Gastrocnemius medialis (tissue), 4 donors: ENCODE measurements around the gene FRMD6.

Source experiments
- POLR2A ChIP-seq, 2 donors: fragments of 450-650 bp; IDR thresholded peaks; one replicate each; pipeline ENCODE4 v1.6.1; 2017; ENCODE audit warnings: antibody characterized with exemption in 2 of 2, mild to moderate bottlenecking in 2 of 2, moderate library complexity in 2 of 2
- TF ChIP-seq, protein P1 (sequence below), 5 experiments: fragments of 450-650 bp in 3 of 5; fragments of 200-600 bp in 2 of 5; sonication (generic) in 2 of 5; IDR thresholded peaks in 4 of 5; conservative IDR thresholded peaks in 1 of 5; 1 replicate in 4 of 5; 2 replicates in 1 of 5; pipeline ENCODE4 v1.5.1; 2016 to 2019; ENCODE audit warnings: antibody characterized with exemption in 5 of 5, mild to moderate bottlenecking in 3 of 5, moderate library complexity in 3 of 5

DNA sequence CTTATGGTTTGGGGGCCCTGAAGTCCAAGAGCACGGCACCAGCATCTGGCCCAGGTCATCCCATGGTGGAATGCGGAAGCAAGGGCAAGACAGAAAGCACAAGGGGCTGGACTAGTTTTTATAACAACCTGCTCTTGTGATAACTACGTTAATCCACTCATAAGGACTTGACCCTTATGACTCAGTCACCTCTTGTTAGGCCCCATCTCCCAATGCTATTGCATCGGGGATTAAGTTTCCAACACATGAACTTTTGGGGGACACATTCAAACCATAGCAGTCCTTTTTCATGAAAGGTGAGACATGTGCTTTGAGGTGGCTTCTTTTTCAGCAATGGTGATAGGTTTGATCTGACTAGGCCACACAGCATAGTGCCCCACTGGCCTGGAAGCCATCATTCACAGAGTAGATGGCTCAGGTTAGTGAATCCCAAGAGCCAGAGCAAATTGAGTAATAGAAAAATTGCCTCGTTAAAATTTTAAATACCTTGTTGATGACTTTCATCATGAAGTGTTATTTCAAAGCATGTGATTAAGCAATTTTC, 12.1 kb downstream of the FRMD6 start:
- no peak for TF ChIP-seq POLR2A (IDR thresholded peaks at IDR 0.05)
- TF ChIP-seq, protein P1, sequence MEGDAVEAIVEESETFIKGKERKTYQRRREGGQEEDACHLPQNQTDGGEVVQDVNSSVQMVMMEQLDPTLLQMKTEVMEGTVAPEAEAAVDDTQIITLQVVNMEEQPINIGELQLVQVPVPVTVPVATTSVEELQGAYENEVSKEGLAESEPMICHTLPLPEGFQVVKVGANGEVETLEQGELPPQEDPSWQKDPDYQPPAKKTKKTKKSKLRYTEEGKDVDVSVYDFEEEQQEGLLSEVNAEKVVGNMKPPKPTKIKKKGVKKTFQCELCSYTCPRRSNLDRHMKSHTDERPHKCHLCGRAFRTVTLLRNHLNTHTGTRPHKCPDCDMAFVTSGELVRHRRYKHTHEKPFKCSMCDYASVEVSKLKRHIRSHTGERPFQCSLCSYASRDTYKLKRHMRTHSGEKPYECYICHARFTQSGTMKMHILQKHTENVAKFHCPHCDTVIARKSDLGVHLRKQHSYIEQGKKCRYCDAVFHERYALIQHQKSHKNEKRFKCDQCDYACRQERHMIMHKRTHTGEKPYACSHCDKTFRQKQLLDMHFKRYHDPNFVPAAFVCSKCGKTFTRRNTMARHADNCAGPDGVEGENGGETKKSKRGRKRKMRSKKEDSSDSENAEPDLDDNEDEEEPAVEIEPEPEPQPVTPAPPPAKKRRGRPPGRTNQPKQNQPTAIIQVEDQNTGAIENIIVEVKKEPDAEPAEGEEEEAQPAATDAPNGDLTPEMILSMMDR (IDR thresholded peaks at IDR 0.05 in 4 of 5, conservative IDR thresholded peaks at IDR 0.05 in 1 of 5), result no peak
